ENCODE data around the gene CDH23.

GRCh38 chr10:71625445-71626175 is 228.9 kb downstream of the CDH23 start:
- TF ChIP-seq PATZ1 (CRISPR knock-in tag; IDR thresholded peaks at IDR 0.05; ENCODE audit: borderline replicate concordance) (no peak), ISL1 (CRISPR knock-in tag; IDR thresholded peaks at IDR 0.05) (no peak), ZNF565 (CRISPR knock-in tag; conservative IDR thresholded peaks at IDR 0.05; ENCODE audit: low read depth) (no peak), RARB (CRISPR knock-in tag; IDR thresholded peaks at IDR 0.05) (no peak), ZFP30 (CRISPR knock-in tag; IDR thresholded peaks at IDR 0.05) (no peak)
